Esophagus (tissue), 2 donors: ENCODE data around the gene MYO1A. TPM values are rescaled to one million over a fixed set of nuclear protein-coding genes. Genes with fewer than 3 reads are reported as not detected.

ENCODE experiments used
- H3K27ac ChIP-seq, 2 donors: one replicate each; pipeline ENCODE4 v1.5.1; 2013; ENCODE audit warnings: low read depth in 2 of 2, mild to moderate bottlenecking in 2 of 2, inconsistent platforms in 1 of 2, low read length in 1 of 2, moderate library complexity in 1 of 2
- H3K27me3 ChIP-seq, 2 donors: one replicate each; pipeline ENCODE4 v1.6.1; 2013; ENCODE audit warnings: low read length in 2 of 2, control low read depth in 1 of 2, mild to moderate bottlenecking in 1 of 2; ENCODE audit not compliant: insufficient read depth in 2 of 2, control insufficient read depth in 1 of 2
- H3K36me3 ChIP-seq, 2 donors: one replicate each; pipeline ENCODE4 v1.6.1; 2013; ENCODE audit warnings: low read length in 1 of 2; ENCODE audit not compliant: control insufficient read depth in 2 of 2, insufficient read depth in 2 of 2
- H3K4me1 ChIP-seq, 2 donors: one replicate each; pipeline ENCODE4 v1.6.1; 2013; ENCODE audit warnings: low read length in 1 of 2; ENCODE audit not compliant: control insufficient read depth in 2 of 2, insufficient read depth in 2 of 2
- H3K4me3 ChIP-seq, 2 donors: one replicate each; pipeline ENCODE4 v1.5.1; 2013; ENCODE audit warnings: low read length in 2 of 2, mild to moderate bottlenecking in 2 of 2, low read depth in 1 of 2, moderate library complexity in 1 of 2
- H3K9me3 ChIP-seq, 2 donors: one replicate each; pipeline ENCODE4 v1.6.1; 2013; ENCODE audit warnings: mild to moderate bottlenecking in 2 of 2, low read depth in 1 of 2, low read length in 1 of 2, moderate library complexity in 1 of 2; ENCODE audit not compliant: control insufficient read depth in 2 of 2, insufficient read depth in 1 of 2
- WGBS, 2 donors: extraction: QIAGEN DNeasy Blood & Tissue Kit; methylation state at CpG; one replicate each; pipeline ENCODE4 v1.1.7; 2013; 5-methylcytosine and 5-hydroxymethylcytosine counted together
- polyA plus RNA-seq, 2 donors: library from polyadenylated mRNA; stranded (reverse); fragments of 200-250 nt; gene quantifications; one replicate each; pipeline ENCODE4 v1.2.3, GENCODE V29; 2013
- donor health status: healthy with polysubstance abuse.
- donor health status: Bipolar disorder and iron deficiency.

The MYO1A gene
- polyA plus RNA-seq, 2 donors, result 0.12 to 0.31 TPM

GRCh38 chr12:57049119-57049446 lies 846 bp downstream of the MYO1A start:
- H3K4me1 ChIP-seq, result peaks cover 2 to 4% of the 10 kb centered on the region in 2 donors
- H3K9me3 ChIP-seq, result no peaks in the 10 kb centered on the region
- 70 to 82% methylated on average over 4 of the region's 4 CpGs for WGBS, 2 donors
- H3K27ac ChIP-seq, result no peak overlapping the region
- no peak overlapping the region for H3K4me3 ChIP-seq
- H3K27me3 ChIP-seq, result no peaks in the 10 kb centered on the region
- H3K36me3 ChIP-seq, result no peaks in the 10 kb centered on the region

GRCh38 chr12:57048423-57049118 lies 1.4 kb downstream of the MYO1A start:
- 78 to 100% methylated on average over 1 of the region's 1 CpG for WGBS, 2 donors
- H3K4me1 ChIP-seq, result peaks cover 2 to 4% of the 10 kb centered on the region in 2 donors
- no peaks in the 10 kb centered on the region for H3K36me3 ChIP-seq
- no peaks in the 10 kb centered on the region for H3K9me3 ChIP-seq
- no peak overlapping the region for H3K4me3 ChIP-seq
- H3K27ac ChIP-seq, result no peak overlapping the region
- no peaks in the 10 kb centered on the region for H3K27me3 ChIP-seq

- H3K27me3 ChIP-seq, result no peaks in the 10 kb centered on the region
- H3K4me3 ChIP-seq, result no peak overlapping the region
- no peak overlapping the region for H3K27ac ChIP-seq
- H3K4me1 ChIP-seq, result peaks cover 2 to 4% of the 10 kb centered on the region in 2 donors
- no peaks in the 10 kb centered on the region for H3K9me3 ChIP-seq
- WGBS, 2 donors, result 82 to 95% methylated on average over 1 of the region's 1 CpG
- no peaks in the 10 kb centered on the region for H3K36me3 ChIP-seq
Observed at GRCh38 chr12:57047981-57048380, 1.9 kb downstream of the MYO1A start.

GRCh38 chr12:57046947-57047890 lies 2.7 kb downstream of the MYO1A start:
- Histone ChIP-seq H3K9me3 (no peaks in the 10 kb centered on the region), H3K27me3 (no peaks in the 10 kb centered on the region), H3K4me3 (no peak overlapping the region), H3K36me3 (no peaks in the 10 kb centered on the region), H3K27ac (no peak overlapping the region), H3K4me1 (peaks cover 4% of the 10 kb centered on the region in 2 donors)
- 60 to 73% methylated on average over 9 to 10 of the region's 10 CpGs for WGBS, 2 donors

- Histone ChIP-seq H3K4me3 (no peak overlapping the region), H3K36me3 (no peaks in the 10 kb centered on the region), H3K27ac (no peak overlapping the region), H3K4me1 (peaks cover 4% of the 10 kb centered on the region in 2 donors), H3K27me3 (no peaks in the 10 kb centered on the region), H3K9me3 (no peaks in the 10 kb centered on the region)
- WGBS, 2 donors, result 64 to 73% methylated on average over 6 of the region's 6 CpGs
Observed at GRCh38 chr12:57046086-57046791, 3.7 kb downstream of the MYO1A start.

- H3K27me3 ChIP-seq, result no peaks in the 10 kb centered on the region
- H3K9me3 ChIP-seq, result no peaks in the 10 kb centered on the region
- no peak overlapping the region for H3K4me3 ChIP-seq
- H3K4me1 ChIP-seq, result peaks cover 3 to 4% of the 10 kb centered on the region in 2 donors
- H3K36me3 ChIP-seq, result no peaks in the 10 kb centered on the region
- 95% methylated on average over 3 of the region's 3 CpGs for WGBS, 2 donors
- H3K27ac ChIP-seq, result no peak overlapping the region
Observed at GRCh38 chr12:57044889-57045288, 5.0 kb downstream of the MYO1A start.

GRCh38 chr12:57044468-57044867 lies 5.5 kb downstream of the MYO1A start:
- Histone ChIP-seq H3K27me3 (no peaks in the 10 kb centered on the region), H3K27ac (no peak overlapping the region), H3K9me3 (no peaks in the 10 kb centered on the region), H3K36me3 (no peaks in the 10 kb centered on the region), H3K4me1 (peaks cover 2 to 4% of the 10 kb centered on the region in 2 donors), H3K4me3 (no peak overlapping the region)
- WGBS, 2 donors, result 82 to 84% methylated on average over 6 of the region's 6 CpGs

- peaks cover 2 to 4% of the 10 kb centered on the region in 2 donors for H3K4me1 ChIP-seq
- no peak overlapping the region for H3K27ac ChIP-seq
- no peak overlapping the region for H3K4me3 ChIP-seq
- WGBS, 2 donors, result 95 to 97% methylated on average over 2 of the region's 2 CpGs
- H3K36me3 ChIP-seq, result no peaks in the 10 kb centered on the region
- H3K9me3 ChIP-seq, result no peaks in the 10 kb centered on the region
- H3K27me3 ChIP-seq, result no peaks in the 10 kb centered on the region
Observed at GRCh38 chr12:57042695-57043094, 7.2 kb downstream of the MYO1A start.

GRCh38 chr12:57040750-57041149 lies 9.2 kb downstream of the MYO1A start:
- Histone ChIP-seq H3K36me3 (no peaks in the 10 kb centered on the region), H3K4me3 (no peak overlapping the region), H3K4me1 (peaks cover 0 to 2% of the 10 kb centered on the region in 2 donors), H3K27me3 (no peaks in the 10 kb centered on the region), H3K27ac (no peak overlapping the region), H3K9me3 (no peaks in the 10 kb centered on the region)
- 66 to 74% methylated on average over 2 of the region's 2 CpGs for WGBS, 2 donors
